ENCODE results near the gene PCYOX1L. TPM values are rescaled to one million over a fixed set of nuclear protein-coding genes. Genes with fewer than 3 reads are reported as not detected.

Gene PCYOX1L
- total and polyA plus RNA-seq, 2 of the 8 experiments (the other 6 are each of a cell fraction or from before 2014, with no cell fraction given), result 6.8 to 17.2 TPM

GRCh38 chr5:149392718-149393117 is 34.9 kb downstream of the PCYOX1L start:
- no peak overlapping the region for H3K4ac ChIP-seq (replicated peaks; ENCODE audit: insufficient read length, low read depth, low read length)
- no peaks in the 10 kb centered on the region; a peak in 1 of 7 replicates for H3K27me3 ChIP-seq (replicated peaks in 1 of 4; ENCODE audit: control insufficient read depth in 3 of 4, extremely low read depth in 1 of 4, insufficient read depth in 3 of 4, low read length in 3 of 4)
- peak overlapping the region; percentile 88 for H4K91ac ChIP-seq (replicated peaks; ENCODE audit: insufficient read length, low read length)
- H3K4me2 ChIP-seq (ENCODE audit: insufficient read depth in 1 of 2, low read depth in 2 of 2, low read length in 2 of 2), result no peak overlapping the region
- H3K4me3 ChIP-seq (ENCODE audit: extremely low read depth in 1 of 4, insufficient read depth in 2 of 4, low read depth in 3 of 4, low read length in 4 of 4), result no peak overlapping the region
- H2BK20ac ChIP-seq (ENCODE audit: low read length), result no peak overlapping the region
- no peak overlapping the region for H3K56ac ChIP-seq (replicated peaks; ENCODE audit: insufficient read length, low read depth, low read length)
- no peak overlapping the region for H2BK120ac ChIP-seq (replicated peaks; ENCODE audit: low read depth, low read length)
- H2BK12ac ChIP-seq (ENCODE audit: low read depth, low read length), result no peak overlapping the region
- no peak overlapping the region; the same call in 1 of the 2 replicates for H2BK5ac ChIP-seq (ENCODE audit: low read depth, low read length)
- H4K8ac ChIP-seq (ENCODE audit: extremely low read depth, insufficient read depth, low read length), result no peak overlapping the region
- ChIA-PET CTCF (ENCODE audit: partially characterized antibody) (interaction anchor here (1.0 to 46.1 kb wide), 5 partner anchors 11 to 46 kb away, joined by 3 to 1310 read pairs (median 6); no protein-coding TSS in a partner anchor), POLR2A (ENCODE audit: partially characterized antibody) (interaction anchor here (1.2 to 1.3 kb wide), 2 partner anchors 21 to 31 kb away, joined by 3 read pairs; no protein-coding TSS in a partner anchor)
- no peaks in the 10 kb centered on the region for H3K79me2 ChIP-seq (ENCODE audit: control insufficient read depth in 1 of 2, insufficient read depth in 2 of 2, low read length in 2 of 2)
- DNase-seq (ENCODE audit: low read depth in 1 of 2, low spot score in 2 of 2) (no peak), FAIRE-seq (no peak)
- TF ChIP-seq SIRT6 (IDR thresholded peaks at IDR 0.05; ENCODE audit: low read length), result no peak
- TF ChIP-seq CTBP2 (IDR thresholded peaks at IDR 0.05; ENCODE audit: borderline replicate concordance, insufficient read depth, insufficient read length, low read length), result no peak
- TF ChIP-seq SAP30 (IDR thresholded peaks at IDR 0.05; ENCODE audit: insufficient read depth, insufficient replicate concordance, low read length), result no peak
- TF ChIP-seq, protein P1, sequence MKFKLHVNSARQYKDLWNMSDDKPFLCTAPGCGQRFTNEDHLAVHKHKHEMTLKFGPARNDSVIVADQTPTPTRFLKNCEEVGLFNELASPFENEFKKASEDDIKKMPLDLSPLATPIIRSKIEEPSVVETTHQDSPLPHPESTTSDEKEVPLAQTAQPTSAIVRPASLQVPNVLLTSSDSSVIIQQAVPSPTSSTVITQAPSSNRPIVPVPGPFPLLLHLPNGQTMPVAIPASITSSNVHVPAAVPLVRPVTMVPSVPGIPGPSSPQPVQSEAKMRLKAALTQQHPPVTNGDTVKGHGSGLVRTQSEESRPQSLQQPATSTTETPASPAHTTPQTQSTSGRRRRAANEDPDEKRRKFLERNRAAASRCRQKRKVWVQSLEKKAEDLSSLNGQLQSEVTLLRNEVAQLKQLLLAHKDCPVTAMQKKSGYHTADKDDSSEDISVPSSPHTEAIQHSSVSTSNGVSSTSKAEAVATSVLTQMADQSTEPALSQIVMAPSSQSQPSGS (IDR thresholded peaks at IDR 0.05; ENCODE audit: low read length), result no peak
- no peak for TF ChIP-seq HDAC2 (IDR thresholded peaks at IDR 0.05; ENCODE audit: borderline replicate concordance in 1 of 2, low read depth in 2 of 2, low read length in 2 of 2)
- TF ChIP-seq BACH1 (IDR thresholded peaks at IDR 0.05; ENCODE audit: low read length), result no peak
- no peak for TF ChIP-seq SUZ12 (IDR thresholded peaks at IDR 0.05; ENCODE audit: low read length)
- no peak for TF ChIP-seq CBX8 (IDR thresholded peaks at IDR 0.05; ENCODE audit: borderline replicate concordance, low read depth, low read length)
- no peak for TF ChIP-seq POLR2A (IDR thresholded peaks at IDR 0.05; ENCODE audit: control extremely low read depth in 1 of 2, low read depth in 2 of 2, low read length in 2 of 2)
- no peak for TF ChIP-seq MAFK (IDR thresholded peaks at IDR 0.05; ENCODE audit: low read depth, low read length)
- no peak for TF ChIP-seq RFX5 (IDR thresholded peaks at IDR 0.05; ENCODE audit: borderline replicate concordance, low read depth, low read length)
- no peak overlapping the region for H3K18ac ChIP-seq (ENCODE audit: extremely low read depth, low read length)
- no peaks in the 10 kb centered on the region for H3K36me3 ChIP-seq (ENCODE audit: control insufficient read depth in 2 of 4, insufficient read depth in 4 of 4, low read length in 3 of 4)
- 0 out of 2 replicates have a peak overlapping the region, but pooled peaks have one; percentile 40 for H2AK5ac ChIP-seq (ENCODE audit: low read depth, low read length)
- 92% methylated on average over 19 of the region's 19 CpGs; no CpG with 5 or more reads in 1 of the 2 experiments for WGBS, 2 experiments (ENCODE audit: extremely low coverage in 1 of 2, insufficient coverage in 1 of 2, insufficient read length in 1 of 2, insufficient replicate concordance in 2 of 2, low coverage in 1 of 2, low lambda C conversion rate in 2 of 2, missing lambda C conversion rate in 1 of 2)
- H3K23me2 ChIP-seq (ENCODE audit: low read depth, low read length), result peaks cover 2% of the 10 kb centered on the region; the same call in 1 of the 2 replicates
- H3K4me1 ChIP-seq (replicated peaks in 1 of 4; ENCODE audit: control insufficient read depth in 3 of 4, insufficient read depth in 4 of 4, low read length in 3 of 4), result no peaks in the 10 kb centered on the region
- no peak overlapping the region for H3K14ac ChIP-seq (ENCODE audit: insufficient read length)
- no peak overlapping the region for H4K5ac ChIP-seq (ENCODE audit: insufficient read length, low read depth, low read length)
- no peak overlapping the region for H2BK15ac ChIP-seq (ENCODE audit: low read length)
- H3K27ac ChIP-seq (ENCODE audit: low read depth, low read length), result no peak overlapping the region
- no peak overlapping the region for H2AFZ ChIP-seq (ENCODE audit: low read length)
- no peaks in the 10 kb centered on the region for H3K9me3 ChIP-seq (ENCODE audit: insufficient read depth in 2 of 2, low read depth in 1 of 2, low read length in 1 of 2)
- H3K79me1 ChIP-seq (ENCODE audit: low read depth, low read length), result no peaks in the 10 kb centered on the region
- H4K20me1 ChIP-seq (replicated peaks in 1 of 2; ENCODE audit: control insufficient read depth in 1 of 2, insufficient read depth in 2 of 2, low read length in 2 of 2), result no peaks in the 10 kb centered on the region
- no peak overlapping the region for H3K9ac ChIP-seq (replicated peaks in 1 of 4; ENCODE audit: extremely low read depth in 1 of 4, low read depth in 3 of 4, low read length in 3 of 4)
- H3K23ac ChIP-seq (ENCODE audit: insufficient read length), result no peak overlapping the region
